Astrocyte of the cerebellum (primary cell): Measurements from ENCODE around the gene ARID4B.
A peak's percentile ranks its signal among the peaks of the same experiment; 100 is the strongest.

ENCODE experiments used
- DNase-seq: peaks from one replicate; pipeline ENCODE4 v3.0.0-alpha.2; 2011; ENCODE audit warnings: low read depth
- H3K4me3 ChIP-seq: 2 replicates; pipeline ENCODE4 v1.5.1; 2011; ENCODE audit warnings: mild to moderate bottlenecking, low read depth, low read length, moderate library complexity
- CTCF ChIP-seq: IDR thresholded peaks from 2 replicates; pipeline ENCODE4 v1.5.1; 2012; ENCODE audit warnings: low read length, low read depth, moderate library complexity, mild to moderate bottlenecking; ENCODE audit errors: missing control alignments
- in situ Hi-C: cut with HindIII; loops from 2 replicates; pipeline ENCODE4 v1.10.0; 2017; ENCODE audit warnings: low sequenced_read_pairs

ARID4B gene

DNA sequence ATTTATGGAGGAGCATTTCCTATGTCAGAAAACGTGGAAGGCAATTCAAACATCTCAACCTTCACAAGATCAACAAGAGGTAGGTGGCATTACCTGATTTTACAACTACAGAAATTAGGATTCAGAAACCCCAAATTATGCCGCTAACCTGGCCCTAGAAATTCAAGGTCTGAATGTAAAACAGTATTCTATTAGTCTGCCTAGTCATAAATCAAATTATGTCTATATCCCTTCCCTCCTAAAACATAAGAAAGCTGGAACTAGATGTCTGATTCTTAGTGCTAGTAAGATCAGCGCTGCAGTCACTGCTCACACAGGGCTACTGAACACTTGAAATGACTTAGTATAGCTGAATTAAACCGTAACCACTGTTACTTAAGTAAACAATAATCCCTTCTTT lies 200.8 kb downstream of the ARID4B start:
- TF ChIP-seq CTCF = no peak
- no peak for DNase-seq
- H3K4me3 ChIP-seq = peak overlapping the region; percentile 99
- in situ Hi-C loops = no loop called here

DNA sequence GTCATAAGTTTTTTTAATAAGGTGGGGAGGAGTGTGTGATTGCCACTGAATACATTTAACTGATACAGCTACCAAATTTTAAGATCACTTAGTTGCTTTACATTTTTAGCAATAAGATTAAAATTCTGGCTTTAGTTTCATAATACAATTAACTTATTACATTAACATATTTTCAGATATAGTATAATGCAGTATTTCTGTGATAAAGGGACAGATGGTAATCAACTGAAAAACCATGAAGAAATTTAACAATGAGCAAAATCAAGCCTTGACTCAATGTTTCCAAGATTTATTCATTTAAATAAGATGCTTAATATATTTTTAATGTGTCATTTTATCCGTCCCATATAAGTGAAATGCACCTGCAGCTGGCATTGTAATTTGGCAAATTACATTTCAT lies 203.3 kb downstream of the ARID4B start:
- in situ Hi-C loops = no loop called here
- H3K4me3 ChIP-seq = no peak overlapping the region
- TF ChIP-seq CTCF = no peak
- no peak for DNase-seq

GRCh38 chr1:235124111-235124510 lies 203.9 kb downstream of the ARID4B start:
- in situ Hi-C loops = no loop called here
- no peak for DNase-seq
- no peak for TF ChIP-seq CTCF
- H3K4me3 ChIP-seq = no peak overlapping the region

DNA sequence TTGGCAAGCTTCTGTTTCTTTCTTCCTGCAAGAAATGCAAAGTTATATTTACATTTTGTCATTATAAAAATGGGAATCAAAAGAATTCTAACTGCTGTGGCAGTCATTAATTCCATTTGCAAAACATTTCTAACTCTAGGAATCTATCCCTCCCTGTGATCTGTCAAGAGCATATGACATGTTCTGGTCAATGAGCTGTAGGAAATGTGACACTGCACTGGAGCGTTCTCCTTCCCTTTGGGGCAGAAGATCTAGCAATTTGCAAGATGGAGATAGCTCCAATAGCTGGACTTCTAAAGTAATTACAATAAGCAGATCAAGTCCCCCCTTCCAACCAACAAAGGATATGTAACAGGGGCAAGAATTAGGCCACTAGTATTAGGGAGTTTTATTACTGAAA lies 205.6 kb downstream of the ARID4B start:
- no peak overlapping the region for H3K4me3 ChIP-seq
- in situ Hi-C loops = no loop called here
- DNase-seq = no peak
- TF ChIP-seq CTCF = no peak
